Activated CD8-positive, alpha-beta memory T cell treated with anti-CD3 and anti-CD28 coated beads, Interleukin-2, amount 10 ng/mL, durations not matched to agents 7 days and 5 days (primary cell): ENCODE data around the gene SNW1. TPM values are rescaled to one million over a fixed set of nuclear protein-coding genes. Genes with fewer than 3 reads are reported as not detected.
"Not testable (repeated sequence)": the region's sequence is repeated elsewhere in the genome, so short reads cannot be mapped to it uniquely, and the experiment has no call there.

Experiments used
- ATAC-seq: fragments of 150-1000 bp; cut with Tn5 transposase; one replicate; pipeline ENCODE4 v1.10.0; 2021; ENCODE audit warnings: moderate library complexity
- CTCF ChIA-PET: fragments of 350-600 bp; sonication (Branson Sonifier 250); formaldehyde crosslinking; loops from one replicate; lab custom pipeline; 2021; ENCODE audit warnings: antibody characterized with exemption; lab: Charles Lee
- DNase-seq: peaks from one replicate; pipeline ENCODE4 v3.0.0-alpha.2; 2020
- H3K27ac Mint-ChIP-seq: one replicate; pipeline ENCODE4 v1.8.0; 2021; ENCODE audit warnings: mild to moderate bottlenecking, mixed read lengths
- H3K27me3 Mint-ChIP-seq: one replicate; pipeline ENCODE4 v1.8.0; 2021; ENCODE audit warnings: mixed read lengths
- H3K36me3 Mint-ChIP-seq: one replicate; pipeline ENCODE4 v1.8.0; 2021; ENCODE audit warnings: mild to moderate bottlenecking, mixed read lengths
- H3K4me1 Mint-ChIP-seq: one replicate; pipeline ENCODE4 v1.8.0; 2021; ENCODE audit warnings: mixed read lengths
- H3K4me3 Mint-ChIP-seq: one replicate; pipeline ENCODE4 v1.8.0; 2021; ENCODE audit warnings: mild to moderate bottlenecking, moderate library complexity, mixed read lengths
- H3K9me3 Mint-ChIP-seq: one replicate; pipeline ENCODE4 v1.8.0; 2022; ENCODE audit warnings: low read depth, mixed read lengths
- total RNA-seq, 2 experiments: library from RNA; stranded (reverse); gene quantifications; one replicate each; pipeline ENCODE4 v1.2.3, GENCODE V29; 2021

The SNW1 gene
- total RNA-seq, 2 experiments from 2014 or later, result 103 to 112 TPM

DNA sequence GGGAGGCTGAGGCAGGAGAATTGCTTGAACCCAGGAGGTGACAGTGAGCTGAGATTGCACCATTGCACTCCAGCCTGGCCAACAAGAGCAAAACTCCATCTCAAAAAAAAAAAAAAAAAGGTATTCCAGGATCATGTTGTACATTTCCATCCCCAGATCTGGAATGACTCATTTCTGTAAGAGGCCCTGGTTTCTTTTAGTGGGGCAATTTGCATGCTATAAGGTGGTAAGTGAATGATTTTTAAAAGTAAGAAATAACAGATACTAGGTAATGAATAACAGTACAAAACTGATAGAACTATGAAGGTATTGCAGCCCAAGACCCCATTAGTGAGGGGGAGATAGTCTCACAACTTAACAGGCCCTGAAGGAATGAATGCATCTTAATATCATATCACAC is 21.2 kb upstream of the SNW1 start:
- ATAC-seq (no peak), DNase-seq (no peak)
- CTCF ChIA-PET, result interaction anchor here (0.7 kb wide), 1 partner anchor 19 kb away, joined by 3 read pairs; no protein-coding TSS in a partner anchor
- no peaks in the 10 kb centered on the region for H3K36me3 Mint-ChIP-seq
- no peak overlapping the region for H3K27ac Mint-ChIP-seq
- H3K4me1 Mint-ChIP-seq, result no peaks in the 10 kb centered on the region
- no peak overlapping the region for H3K4me3 Mint-ChIP-seq
- no peaks in the 10 kb centered on the region for H3K9me3 Mint-ChIP-seq
- no peaks in the 10 kb centered on the region for H3K27me3 Mint-ChIP-seq

DNA sequence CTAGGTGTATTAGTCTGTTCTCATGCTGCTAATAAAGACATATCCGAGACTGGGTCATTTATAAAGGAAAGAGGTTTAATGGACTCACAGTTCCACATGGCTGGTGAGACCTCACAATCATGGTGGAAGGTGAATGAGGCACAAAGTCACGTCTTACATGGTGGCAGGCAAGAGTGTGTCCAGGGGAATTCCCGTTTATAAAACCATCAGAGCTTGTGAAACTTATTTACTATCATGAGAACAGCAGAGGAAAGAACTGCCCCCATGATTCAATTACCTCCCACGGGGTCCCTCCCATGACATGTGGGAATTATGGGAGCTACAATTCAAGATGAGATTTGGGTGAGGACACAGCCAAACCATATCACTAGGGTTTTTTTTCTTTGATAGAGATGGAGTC is 13.0 kb upstream of the SNW1 start:
- H3K4me3 Mint-ChIP-seq, H3K27ac Mint-ChIP-seq, H3K9me3 Mint-ChIP-seq, ATAC-seq, DNase-seq, CTCF ChIA-PET, H3K4me1 Mint-ChIP-seq, H3K27me3 Mint-ChIP-seq, H3K36me3 Mint-ChIP-seq: not testable (repeated sequence)

DNA sequence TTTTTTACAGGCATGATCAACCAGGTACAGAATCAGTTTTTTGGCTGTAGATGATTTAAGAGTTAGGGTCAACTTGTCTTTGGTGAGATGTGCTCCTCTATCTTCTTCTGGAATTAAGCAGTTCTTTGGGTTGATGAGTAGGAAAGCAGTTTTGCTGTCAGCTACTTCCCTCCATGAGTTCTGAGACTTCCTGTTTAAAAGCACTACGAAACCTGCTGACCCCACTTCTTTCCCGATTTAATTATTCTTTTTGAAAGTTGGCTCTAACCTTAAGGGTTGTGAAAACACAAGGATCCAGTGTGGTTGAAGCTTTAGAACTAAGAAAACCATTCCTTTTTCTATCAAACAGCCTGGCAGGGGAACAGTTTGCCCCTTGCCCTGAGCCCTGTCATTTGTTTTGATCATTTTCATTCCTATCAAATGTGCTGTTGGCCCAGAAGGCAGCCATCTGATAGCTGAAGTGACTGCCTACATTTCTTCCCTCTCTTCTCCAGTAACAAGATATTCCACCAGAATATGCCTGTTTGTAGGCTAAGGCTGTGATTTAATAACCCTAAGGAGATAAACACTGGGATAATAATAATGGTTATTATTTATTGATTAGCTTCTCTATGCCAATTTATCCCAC is 7.6 kb upstream of the SNW1 start:
- H3K4me1 Mint-ChIP-seq, H3K9me3 Mint-ChIP-seq, H3K27me3 Mint-ChIP-seq, ATAC-seq, H3K36me3 Mint-ChIP-seq, H3K27ac Mint-ChIP-seq, H3K4me3 Mint-ChIP-seq, DNase-seq: not testable (repeated sequence)
- CTCF ChIA-PET, result interaction anchor here (0.8 kb wide), 1 partner anchor 114 kb away, joined by 3 read pairs; no protein-coding TSS in a partner anchor

- no peak for ATAC-seq
- CTCF ChIA-PET, result interaction anchor here (0.9 to 1.0 kb wide), 2 partner anchors 19 to 33 kb away, joined by 3 read pairs; no protein-coding TSS in a partner anchor
- no peak overlapping the region for H3K27ac Mint-ChIP-seq
- H3K9me3 Mint-ChIP-seq, result no peaks in the 10 kb centered on the region
- H3K27me3 Mint-ChIP-seq, result no peaks in the 10 kb centered on the region
- H3K4me3 Mint-ChIP-seq, result no peak overlapping the region
- no peak for DNase-seq
- H3K36me3 Mint-ChIP-seq, result peaks cover 4% of the 10 kb centered on the region
- H3K4me1 Mint-ChIP-seq, result peaks cover 21% of the 10 kb centered on the region
Measured at GRCh38 chr14:77763978-77764377, 3.0 kb upstream of the SNW1 start.

DNA sequence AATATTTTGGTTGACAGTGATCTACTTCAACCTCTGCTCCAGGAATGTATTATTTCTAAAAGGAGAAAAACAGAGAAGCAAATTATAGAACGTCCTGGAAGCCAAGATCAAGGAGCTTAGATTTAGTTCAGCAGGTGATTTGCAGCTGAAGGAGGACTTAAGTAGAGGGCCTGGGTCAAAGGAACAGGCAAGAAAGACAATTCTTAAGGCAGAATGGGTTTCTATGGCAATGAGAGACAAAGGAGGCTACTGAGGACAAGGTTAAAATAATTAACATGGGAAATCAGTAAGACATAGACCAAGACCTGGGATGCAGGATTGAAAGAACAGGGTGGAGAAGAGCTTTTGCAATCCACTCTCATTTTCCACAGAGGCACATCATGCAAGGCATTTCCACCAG is 2.4 kb upstream of the SNW1 start:
- CTCF ChIA-PET, result interaction anchor here (0.9 to 1.0 kb wide), 2 partner anchors 19 to 33 kb away, joined by 3 read pairs; no protein-coding TSS in a partner anchor
- peaks cover 24% of the 10 kb centered on the region for H3K4me1 Mint-ChIP-seq

GRCh38 chr14:77761205-77761931 is 412 bp upstream of the SNW1 start:
- ATAC-seq (peak; percentile 23), DNase-seq (no peak)
- Mint-ChIP-seq H3K36me3 (peaks cover 19% of the 10 kb centered on the region), H3K4me3 (peak overlapping the region; percentile 94), H3K27ac (peak overlapping the region; percentile 99), H3K4me1 (peaks cover 32% of the 10 kb centered on the region), H3K27me3 (no peaks in the 10 kb centered on the region), H3K9me3 (no peaks in the 10 kb centered on the region)
- CTCF ChIA-PET, result interaction anchor here (1.3 kb wide), 1 partner anchor 39 kb away, joined by 3 read pairs; the partner anchor contains the start of gene ADCK1

More for the DNA sequence above, 2.4 kb upstream of the SNW1 start:
- H3K27me3 Mint-ChIP-seq, result no peaks in the 10 kb centered on the region
- H3K27ac Mint-ChIP-seq, result no peak overlapping the region
- H3K4me3 Mint-ChIP-seq, result no peak overlapping the region
- DNase-seq (no peak), ATAC-seq (no peak)
- H3K36me3 Mint-ChIP-seq, result peaks cover 10% of the 10 kb centered on the region
- no peaks in the 10 kb centered on the region for H3K9me3 Mint-ChIP-seq

- Mint-ChIP-seq H3K9me3 (no peaks in the 10 kb centered on the region), H3K27ac (no peak overlapping the region), H3K4me1 (peaks cover 18% of the 10 kb centered on the region), H3K36me3 (peaks cover 58% of the 10 kb centered on the region), H3K27me3 (no peaks in the 10 kb centered on the region), H3K4me3 (no peak overlapping the region)
- ATAC-seq (no peak), DNase-seq (no peak)
- CTCF ChIA-PET, result interaction anchor here (1.1 to 1.2 kb wide), 2 partner anchors 15 to 295 kb away, joined by 3 to 4 read pairs; partner anchors contain the start of gene AHSA1
Measured at GRCh38 chr14:77752799-77753516, 8.0 kb downstream of the SNW1 start.

- CTCF ChIA-PET, result interaction anchor here (1.2 kb wide), 1 partner anchor 14 kb away, joined by 3 read pairs; no protein-coding TSS in a partner anchor
- peaks cover 56% of the 10 kb centered on the region for H3K36me3 Mint-ChIP-seq
Measured at GRCh38 chr14:77752266-77752665, 8.7 kb downstream of the SNW1 start.

DNA sequence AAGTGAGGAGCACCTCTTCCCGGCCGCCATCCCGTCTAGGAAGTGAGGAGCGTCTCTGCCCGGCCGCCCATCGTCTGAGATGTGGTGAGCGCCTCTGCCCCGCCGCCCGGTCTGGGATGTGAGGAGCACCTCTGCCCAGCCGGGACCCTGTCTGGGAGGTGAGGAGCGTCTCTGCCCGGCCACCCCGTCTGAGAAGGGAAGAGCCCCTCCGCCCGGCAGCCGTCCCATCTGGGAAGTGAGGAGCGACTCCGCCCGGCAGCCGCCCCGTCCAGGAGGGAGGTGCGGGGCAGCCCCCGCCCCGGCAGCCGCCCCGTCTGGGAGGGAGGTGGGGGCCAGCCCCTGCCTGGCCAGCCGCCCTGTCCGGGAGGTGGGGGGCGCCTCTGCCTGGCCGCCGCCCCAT is 13.5 kb downstream of the SNW1 start:
- H3K27me3 Mint-ChIP-seq, ATAC-seq, H3K4me3 Mint-ChIP-seq, H3K27ac Mint-ChIP-seq, CTCF ChIA-PET, H3K9me3 Mint-ChIP-seq, DNase-seq: not testable (repeated sequence)
- peaks cover 15% of the 10 kb centered on the region for H3K4me1 Mint-ChIP-seq
- peaks cover 54% of the 10 kb centered on the region for H3K36me3 Mint-ChIP-seq

More at GRCh38 chr14:77752266-77752665, 8.7 kb downstream of the SNW1 start:
- Mint-ChIP-seq H3K27ac (no peak overlapping the region), H3K4me1 (peaks cover 12% of the 10 kb centered on the region), H3K9me3 (no peaks in the 10 kb centered on the region), H3K4me3 (no peak overlapping the region), H3K27me3 (no peaks in the 10 kb centered on the region)
- ATAC-seq (no peak), DNase-seq (no peak)

DNA sequence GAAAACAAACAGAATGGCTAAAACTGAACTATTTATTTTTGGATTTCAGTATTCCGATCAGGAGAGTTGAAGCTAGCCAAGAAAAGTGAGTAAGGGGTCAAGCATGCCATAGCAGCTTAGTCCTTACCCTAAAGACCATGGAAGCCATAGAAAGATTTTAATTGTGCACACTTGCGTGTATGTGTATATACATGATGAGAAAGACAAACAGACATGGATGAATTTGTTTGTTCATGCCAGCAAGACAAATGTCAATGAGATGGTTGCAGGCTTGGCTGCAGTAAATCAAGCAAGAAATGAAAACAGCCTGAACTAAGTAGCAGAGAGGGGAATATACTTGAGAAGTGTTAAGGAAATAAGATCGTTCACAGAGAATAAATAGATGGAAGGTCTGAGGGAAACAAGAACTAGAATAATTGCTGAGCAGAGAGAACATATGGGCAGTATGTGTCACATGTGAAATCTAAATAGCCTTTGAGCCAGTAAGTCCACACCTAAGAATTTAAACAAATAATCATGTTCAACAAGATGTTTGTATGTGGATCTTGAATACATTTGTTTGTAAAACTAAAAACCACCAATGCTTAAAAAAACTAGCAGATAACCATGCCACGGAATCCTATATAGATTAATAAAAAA is 14.8 kb downstream of the SNW1 start:
- no peak for ATAC-seq
- no peak for DNase-seq
- Mint-ChIP-seq H3K36me3 (peaks cover 55% of the 10 kb centered on the region), H3K27me3 (no peaks in the 10 kb centered on the region), H3K27ac (no peak overlapping the region), H3K4me3 (no peak overlapping the region), H3K4me1 (peaks cover 17% of the 10 kb centered on the region), H3K9me3 (no peaks in the 10 kb centered on the region)
- CTCF ChIA-PET, result no interaction called here

DNA sequence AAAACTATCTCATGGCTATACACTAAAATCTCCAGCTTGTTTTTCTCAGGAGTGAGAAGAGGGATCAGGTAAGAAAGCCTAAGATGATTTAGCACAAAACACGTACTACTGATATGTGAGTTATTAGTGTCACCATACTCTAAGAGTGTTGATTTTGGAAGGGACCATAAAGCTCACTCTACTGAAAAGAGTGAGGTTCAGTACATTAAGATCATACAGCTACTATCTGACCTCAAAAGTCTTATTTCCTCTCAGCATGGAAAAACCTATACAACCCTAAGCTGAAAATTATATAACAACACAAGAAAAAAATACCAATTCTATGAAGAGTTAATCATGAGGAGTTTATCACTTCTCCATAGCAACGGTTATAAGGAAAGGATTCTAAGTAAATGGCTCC is 19.5 kb downstream of the SNW1 start:
- DNase-seq, result no peak
- Mint-ChIP-seq H3K27me3 (no peaks in the 10 kb centered on the region), H3K4me1 (peaks cover 38% of the 10 kb centered on the region), H3K9me3 (no peaks in the 10 kb centered on the region), H3K4me3 (no peak overlapping the region), H3K36me3 (peaks cover 40% of the 10 kb centered on the region), H3K27ac (no peak overlapping the region)
- ATAC-seq, result no peak
- CTCF ChIA-PET, result interaction anchor here (0.7 kb wide), 1 partner anchor 132 kb away, joined by 4 read pairs; no protein-coding TSS in a partner anchor

GRCh38 chr14:77738559-77739250 is 22.3 kb downstream of the SNW1 start:
- no peaks in the 10 kb centered on the region for H3K27me3 Mint-ChIP-seq
- peaks cover 36% of the 10 kb centered on the region for H3K4me1 Mint-ChIP-seq
- peaks cover 50% of the 10 kb centered on the region for H3K36me3 Mint-ChIP-seq
- ATAC-seq (peak; percentile 96), DNase-seq (peak; percentile 68)
- H3K9me3 Mint-ChIP-seq, result no peaks in the 10 kb centered on the region
- CTCF ChIA-PET, result interaction anchor here (0.6 to 1.3 kb wide), 4 partner anchors 14 to 59 kb away, joined by 3 read pairs; no protein-coding TSS in a partner anchor
- H3K27ac Mint-ChIP-seq, result peak overlapping the region; percentile 89
- peak overlapping the region; percentile 36 for H3K4me3 Mint-ChIP-seq
